SK-N-SH treated with all-trans-retinoic acid at 6 μM for 48 hours (cell line): Measurements from ENCODE around the gene SRRM2.

Experiments used
- GLIS3 ChIP-seq: fragments of 250-450 bp; sonication (Bioruptor Pico); IDR thresholded peaks from 2 replicates; pipeline ENCODE4 v1.5.0; 2020; ENCODE audit warnings: mild to moderate bottlenecking, moderate library complexity
- ISL1 ChIP-seq: fragments of 250-450 bp; sonication (Bioruptor Pico); IDR thresholded peaks from 2 replicates; pipeline ENCODE4 v2.1.2; 2022; ENCODE audit warnings: mild to moderate bottlenecking, moderate library complexity
- RARB ChIP-seq: fragments of 250-450 bp; sonication (Bioruptor Pico); IDR thresholded peaks from 2 replicates; pipeline ENCODE4 v1.8.0; 2021; ENCODE audit warnings: mild to moderate bottlenecking, moderate library complexity
- TCF4 ChIP-seq: fragments of 250-450 bp; sonication (Bioruptor Pico); IDR thresholded peaks from 2 replicates; pipeline ENCODE4 v1.8.0; 2021; ENCODE audit warnings: mild to moderate bottlenecking, moderate library complexity, borderline replicate concordance
- ZC3H10 ChIP-seq: fragments of 250-450 bp; sonication (Bioruptor Pico); IDR thresholded peaks from 2 replicates; pipeline ENCODE4 v1.5.1; 2021; ENCODE audit warnings: mild to moderate bottlenecking, moderate library complexity
- ZFP3 ChIP-seq: fragments of 250-450 bp; sonication (Bioruptor Pico); IDR thresholded peaks from 2 replicates; pipeline ENCODE4 v1.5.0; 2020; ENCODE audit warnings: mild to moderate bottlenecking, moderate library complexity
- ZFP30 ChIP-seq: fragments of 450-650 bp; formaldehyde crosslinking; IDR thresholded peaks from 2 replicates; pipeline ENCODE4 v1.5.0; 2022; ENCODE audit warnings: mild to moderate bottlenecking, moderate library complexity
- ZNF70 ChIP-seq: fragments of 450-650 bp; formaldehyde crosslinking; IDR thresholded peaks from 2 replicates; pipeline ENCODE4 v1.5.0; 2020; ENCODE audit warnings: mild to moderate bottlenecking, moderate library complexity
- ZNF8 ChIP-seq: fragments of 450-650 bp; formaldehyde crosslinking; IDR thresholded peaks from 2 replicates; pipeline ENCODE4 v1.5.0; 2020; ENCODE audit warnings: mild to moderate bottlenecking, moderate library complexity
- TF ChIP-seq, protein P1 (sequence below): fragments of 250-450 bp; sonication (Bioruptor Pico); IDR thresholded peaks from 2 replicates; pipeline ENCODE4 v1.8.0; 2020; ENCODE audit warnings: mild to moderate bottlenecking, moderate library complexity, borderline replicate concordance
- TF ChIP-seq, protein P2 (sequence below): fragments of 250-450 bp; sonication (Bioruptor Pico); IDR thresholded peaks from 2 replicates; pipeline ENCODE4 v1.5.1; 2020; ENCODE audit warnings: low read depth, mild to moderate bottlenecking, moderate library complexity
- TF ChIP-seq, protein P3 (sequence below): fragments of 250-450 bp; sonication (Bioruptor Pico); IDR thresholded peaks from 2 replicates; pipeline ENCODE4 v1.5.0; 2020; ENCODE audit warnings: mild to moderate bottlenecking, moderate library complexity

DNA sequence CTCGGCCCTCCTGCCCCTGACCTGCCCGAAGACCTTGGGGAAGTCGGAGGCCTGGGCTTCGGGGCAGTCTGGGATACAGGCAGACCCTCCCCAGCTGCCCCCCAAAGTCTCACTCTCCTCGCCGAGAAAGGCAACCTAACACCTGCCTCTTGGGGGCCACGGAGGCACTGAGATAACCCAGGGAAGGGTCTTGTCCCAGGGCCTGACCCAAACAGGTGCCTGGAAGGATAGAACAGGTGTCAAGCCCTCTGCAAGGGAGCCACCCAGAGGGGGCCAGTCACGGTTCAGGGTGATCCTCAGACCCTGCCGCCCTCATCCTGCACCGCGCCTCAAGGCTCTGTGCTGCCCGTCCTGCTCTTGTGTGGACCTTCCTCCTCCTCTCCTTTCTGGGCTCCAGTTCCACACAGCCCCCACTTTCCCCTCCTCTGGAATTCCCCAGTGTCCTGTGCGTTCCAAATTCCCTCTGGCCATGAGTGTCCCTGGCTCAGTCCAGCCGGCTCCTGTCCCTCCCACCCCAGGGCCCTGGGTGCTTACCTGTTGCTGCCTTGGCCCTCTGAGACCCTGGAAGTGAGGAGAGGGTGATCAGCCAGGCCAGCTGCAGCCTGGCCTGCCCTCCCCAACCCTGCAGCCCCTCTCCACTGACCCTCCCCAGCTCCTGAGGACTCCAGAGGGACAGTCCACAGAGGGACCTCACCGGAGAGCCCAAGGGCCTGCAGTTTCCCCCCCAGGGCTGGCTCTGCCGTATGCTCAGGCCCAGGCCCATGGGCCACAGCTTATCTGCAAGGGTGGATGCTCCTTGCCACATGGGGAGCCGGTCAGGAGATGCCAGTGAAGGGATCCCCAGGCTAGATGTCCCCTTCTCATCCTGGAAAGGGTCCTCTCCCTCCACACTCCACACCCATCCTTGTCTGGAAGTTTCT is 36.2 kb upstream of the SRRM2 start:
- TF ChIP-seq ZNF70 (CRISPR knock-in tag) (no peak), TCF4 (no peak), ISL1 (CRISPR knock-in tag) (no peak), GLIS3 (CRISPR knock-in tag) (no peak), ZFP3 (no peak), ZFP30 (CRISPR knock-in tag) (no peak), RARB (no peak), ZC3H10 (CRISPR knock-in tag) (no peak), ZNF8 (CRISPR knock-in tag) (no peak)
- TF ChIP-seq, protein P1, sequence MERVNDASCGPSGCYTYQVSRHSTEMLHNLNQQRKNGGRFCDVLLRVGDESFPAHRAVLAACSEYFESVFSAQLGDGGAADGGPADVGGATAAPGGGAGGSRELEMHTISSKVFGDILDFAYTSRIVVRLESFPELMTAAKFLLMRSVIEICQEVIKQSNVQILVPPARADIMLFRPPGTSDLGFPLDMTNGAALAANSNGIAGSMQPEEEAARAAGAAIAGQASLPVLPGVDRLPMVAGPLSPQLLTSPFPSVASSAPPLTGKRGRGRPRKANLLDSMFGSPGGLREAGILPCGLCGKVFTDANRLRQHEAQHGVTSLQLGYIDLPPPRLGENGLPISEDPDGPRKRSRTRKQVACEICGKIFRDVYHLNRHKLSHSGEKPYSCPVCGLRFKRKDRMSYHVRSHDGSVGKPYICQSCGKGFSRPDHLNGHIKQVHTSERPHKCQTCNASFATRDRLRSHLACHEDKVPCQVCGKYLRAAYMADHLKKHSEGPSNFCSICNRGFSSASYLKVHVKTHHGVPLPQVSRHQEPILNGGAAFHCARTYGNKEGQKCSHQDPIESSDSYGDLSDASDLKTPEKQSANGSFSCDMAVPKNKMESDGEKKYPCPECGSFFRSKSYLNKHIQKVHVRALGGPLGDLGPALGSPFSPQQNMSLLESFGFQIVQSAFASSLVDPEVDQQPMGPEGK (CRISPR knock-in tag) = no peak
- TF ChIP-seq, protein P2, sequence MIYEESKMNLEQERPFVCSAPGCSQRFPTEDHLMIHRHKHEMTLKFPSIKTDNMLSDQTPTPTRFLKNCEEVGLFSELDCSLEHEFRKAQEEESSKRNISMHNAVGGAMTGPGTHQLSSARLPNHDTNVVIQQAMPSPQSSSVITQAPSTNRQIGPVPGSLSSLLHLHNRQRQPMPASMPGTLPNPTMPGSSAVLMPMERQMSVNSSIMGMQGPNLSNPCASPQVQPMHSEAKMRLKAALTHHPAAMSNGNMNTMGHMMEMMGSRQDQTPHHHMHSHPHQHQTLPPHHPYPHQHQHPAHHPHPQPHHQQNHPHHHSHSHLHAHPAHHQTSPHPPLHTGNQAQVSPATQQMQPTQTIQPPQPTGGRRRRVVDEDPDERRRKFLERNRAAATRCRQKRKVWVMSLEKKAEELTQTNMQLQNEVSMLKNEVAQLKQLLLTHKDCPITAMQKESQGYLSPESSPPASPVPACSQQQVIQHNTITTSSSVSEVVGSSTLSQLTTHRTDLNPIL (CRISPR knock-in tag) = no peak
- TF ChIP-seq, protein P3, sequence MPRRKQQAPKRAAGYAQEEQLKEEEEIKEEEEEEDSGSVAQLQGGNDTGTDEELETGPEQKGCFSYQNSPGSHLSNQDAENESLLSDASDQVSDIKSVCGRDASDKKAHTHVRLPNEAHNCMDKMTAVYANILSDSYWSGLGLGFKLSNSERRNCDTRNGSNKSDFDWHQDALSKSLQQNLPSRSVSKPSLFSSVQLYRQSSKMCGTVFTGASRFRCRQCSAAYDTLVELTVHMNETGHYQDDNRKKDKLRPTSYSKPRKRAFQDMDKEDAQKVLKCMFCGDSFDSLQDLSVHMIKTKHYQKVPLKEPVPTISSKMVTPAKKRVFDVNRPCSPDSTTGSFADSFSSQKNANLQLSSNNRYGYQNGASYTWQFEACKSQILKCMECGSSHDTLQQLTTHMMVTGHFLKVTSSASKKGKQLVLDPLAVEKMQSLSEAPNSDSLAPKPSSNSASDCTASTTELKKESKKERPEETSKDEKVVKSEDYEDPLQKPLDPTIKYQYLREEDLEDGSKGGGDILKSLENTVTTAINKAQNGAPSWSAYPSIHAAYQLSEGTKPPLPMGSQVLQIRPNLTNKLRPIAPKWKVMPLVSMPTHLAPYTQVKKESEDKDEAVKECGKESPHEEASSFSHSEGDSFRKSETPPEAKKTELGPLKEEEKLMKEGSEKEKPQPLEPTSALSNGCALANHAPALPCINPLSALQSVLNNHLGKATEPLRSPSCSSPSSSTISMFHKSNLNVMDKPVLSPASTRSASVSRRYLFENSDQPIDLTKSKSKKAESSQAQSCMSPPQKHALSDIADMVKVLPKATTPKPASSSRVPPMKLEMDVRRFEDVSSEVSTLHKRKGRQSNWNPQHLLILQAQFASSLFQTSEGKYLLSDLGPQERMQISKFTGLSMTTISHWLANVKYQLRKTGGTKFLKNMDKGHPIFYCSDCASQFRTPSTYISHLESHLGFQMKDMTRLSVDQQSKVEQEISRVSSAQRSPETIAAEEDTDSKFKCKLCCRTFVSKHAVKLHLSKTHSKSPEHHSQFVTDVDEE (CRISPR knock-in tag) = no peak
